ENCODE data around the gene SPOP.

- no peak for TF ChIP-seq CTCF (IDR thresholded peaks at IDR 0.05)
- TF ChIP-seq POLR2A (IDR thresholded peaks at IDR 0.05), result no peak
Observed at GRCh38 chr17:49681106-49681979, 3.4 kb upstream of the SPOP start.
